DMS53 treated with DMSO at 0.1 percent for 48 hours (cell line): ENCODE data around the gene UBE2S.
"Not testable (repeated sequence)": the region's sequence is repeated elsewhere in the genome, so short reads cannot be mapped to it uniquely, and the experiment has no call there.

Source experiments
- DNase-seq: peaks from one replicate; lab custom pipeline; 2025; ENCODE audit not compliant: unreplicated experiment; lab: John Stamatoyannopoulos, UW

Gene UBE2S

GRCh38 chr19:55407550-55407799, at the start of gene UBE2S:
UBE2S (minus strand) TSS chr19:55407788; CDS start chr19:55407589, 199 bp downstream.
- DNase-seq = not testable (repeated sequence)

DNA sequence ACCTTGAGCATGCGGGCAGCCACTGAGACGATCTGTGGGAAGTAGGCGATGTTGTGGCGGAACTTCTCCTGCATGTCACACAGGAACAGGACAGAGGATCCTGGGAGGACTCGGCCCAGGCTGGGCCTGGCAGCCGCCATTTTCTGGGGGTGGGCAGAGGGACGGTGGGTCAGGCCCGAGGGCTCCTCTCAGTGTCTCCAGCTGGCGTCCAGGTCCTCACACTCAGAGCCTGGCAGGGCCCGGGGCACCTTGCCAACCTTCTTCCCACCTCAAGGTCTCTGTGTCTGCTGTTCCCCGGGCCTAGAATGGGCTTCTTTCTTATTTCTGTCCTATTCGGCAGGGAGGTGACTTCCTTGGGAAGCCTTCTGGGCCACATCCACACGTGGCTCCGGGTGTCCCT, 48.8 kb upstream of the UBE2S start:
- DNase-seq = no peak

DNA sequence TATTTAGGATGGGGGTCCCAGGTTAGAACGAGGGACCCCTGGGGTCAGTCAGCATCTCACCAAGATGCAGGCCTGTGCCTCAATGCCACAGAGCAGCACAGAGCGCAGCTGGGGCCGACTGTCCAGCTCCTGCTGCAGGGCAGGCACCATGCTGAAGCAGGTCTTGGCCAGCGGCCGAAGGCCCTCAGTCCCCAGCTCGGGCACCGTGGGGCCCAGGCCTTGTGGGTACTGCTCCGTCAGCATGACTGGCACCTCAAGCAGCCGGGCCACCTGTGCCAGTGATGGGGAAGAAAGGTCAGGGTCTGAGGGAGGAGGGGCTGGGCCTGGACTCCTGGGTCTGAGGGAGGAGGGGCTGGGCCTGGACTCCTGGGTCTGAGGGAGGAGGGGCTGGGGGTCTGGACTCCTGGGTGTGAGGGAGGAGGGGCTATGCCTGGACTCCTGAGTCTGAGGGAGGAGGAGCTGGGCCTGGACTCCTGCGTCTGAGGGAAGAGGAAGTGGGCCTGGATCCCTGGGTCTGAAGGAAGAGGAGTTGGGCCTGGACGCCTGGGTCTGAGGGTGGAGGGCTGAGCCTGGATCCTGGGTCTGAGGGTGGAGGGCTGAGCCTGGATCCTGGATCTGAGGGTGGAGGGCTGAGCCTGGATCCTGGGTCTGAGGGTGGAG, 48.1 kb upstream of the UBE2S start:
- no peak for DNase-seq

GRCh38 chr19:55454787-55455243, 47.2 kb upstream of the UBE2S start:
- DNase-seq = peak; percentile 43

GRCh38 chr19:55453511-55454260, 46.1 kb upstream of the UBE2S start:
- DNase-seq = no peak

GRCh38 chr19:55452749-55453346, 45.3 kb upstream of the UBE2S start:
- DNase-seq = peak; percentile 73

GRCh38 chr19:55451965-55452748, 44.6 kb upstream of the UBE2S start:
- DNase-seq = no peak

DNA sequence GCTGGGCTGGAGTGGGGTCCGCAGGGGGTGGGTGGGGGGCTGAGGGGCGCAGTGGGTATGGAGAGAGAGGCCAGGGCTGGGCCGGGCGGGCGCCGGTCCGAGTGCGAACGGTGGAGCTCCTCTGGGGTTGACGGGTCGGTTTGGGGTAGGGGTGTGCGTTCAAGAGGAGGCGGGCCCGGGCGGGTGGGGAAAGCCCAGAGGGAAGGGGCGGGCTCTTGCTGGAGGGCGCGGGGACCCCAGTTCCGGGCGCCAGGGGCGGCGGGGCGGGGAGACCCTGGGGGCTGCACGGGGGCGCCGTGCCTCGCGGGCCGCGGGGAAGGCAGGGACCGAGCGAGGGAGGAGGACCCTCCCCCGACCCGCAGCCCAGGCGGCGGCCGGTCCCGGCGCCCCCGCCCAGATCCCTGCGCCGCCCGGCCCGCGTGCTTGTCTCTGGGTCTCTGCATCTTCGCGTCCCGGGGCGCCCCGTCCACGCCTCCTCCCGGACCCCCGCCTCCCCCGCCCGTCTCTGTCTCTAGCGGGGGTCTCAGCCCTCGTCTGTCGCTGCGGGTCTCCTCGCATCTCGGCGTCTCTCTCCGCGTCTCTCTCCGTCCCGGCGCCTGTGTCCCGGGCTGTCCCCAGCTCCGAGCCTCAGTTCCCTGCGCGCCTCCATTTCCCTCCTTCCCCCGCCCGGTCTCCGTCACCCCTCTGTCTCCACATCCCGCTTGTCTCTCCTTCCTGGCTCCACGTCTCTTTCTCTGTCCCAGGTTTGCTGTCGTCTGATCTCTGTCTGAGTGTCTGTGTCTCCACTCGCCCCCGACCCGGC, 43.8 kb upstream of the UBE2S start:
- no peak for DNase-seq

DNA sequence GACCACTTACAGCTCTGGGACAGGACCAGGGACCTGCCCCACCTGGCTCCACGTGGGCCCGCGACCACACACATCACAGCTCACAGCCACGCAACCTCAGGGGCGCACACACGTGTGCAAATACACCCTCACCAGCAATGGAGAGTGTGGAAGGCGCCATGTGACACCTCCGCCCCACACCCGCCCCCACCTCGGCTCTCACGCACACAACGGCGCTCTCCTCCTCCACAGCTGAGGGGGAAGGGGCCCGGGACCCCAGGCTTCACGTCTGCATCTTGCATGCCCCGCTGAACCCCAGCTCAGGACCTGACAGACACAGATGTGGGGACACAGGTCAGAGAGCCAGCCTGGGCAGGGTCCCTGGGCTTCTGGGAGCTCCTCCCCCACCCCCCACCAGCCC, 41.9 kb upstream of the UBE2S start:
- no peak for DNase-seq

DNA sequence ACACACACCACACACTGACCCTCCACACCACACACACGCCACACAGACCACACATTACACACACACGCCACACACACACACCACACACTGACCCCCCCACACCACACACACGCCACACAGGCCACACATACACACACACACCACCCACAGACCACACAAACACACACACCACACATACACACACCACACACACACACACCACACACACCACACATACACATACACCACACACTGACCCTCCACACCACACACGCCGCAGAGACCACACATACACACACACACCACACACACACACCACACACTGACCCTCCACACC, 40.5 kb upstream of the UBE2S start:
- not testable (repeated sequence) for DNase-seq

DNA sequence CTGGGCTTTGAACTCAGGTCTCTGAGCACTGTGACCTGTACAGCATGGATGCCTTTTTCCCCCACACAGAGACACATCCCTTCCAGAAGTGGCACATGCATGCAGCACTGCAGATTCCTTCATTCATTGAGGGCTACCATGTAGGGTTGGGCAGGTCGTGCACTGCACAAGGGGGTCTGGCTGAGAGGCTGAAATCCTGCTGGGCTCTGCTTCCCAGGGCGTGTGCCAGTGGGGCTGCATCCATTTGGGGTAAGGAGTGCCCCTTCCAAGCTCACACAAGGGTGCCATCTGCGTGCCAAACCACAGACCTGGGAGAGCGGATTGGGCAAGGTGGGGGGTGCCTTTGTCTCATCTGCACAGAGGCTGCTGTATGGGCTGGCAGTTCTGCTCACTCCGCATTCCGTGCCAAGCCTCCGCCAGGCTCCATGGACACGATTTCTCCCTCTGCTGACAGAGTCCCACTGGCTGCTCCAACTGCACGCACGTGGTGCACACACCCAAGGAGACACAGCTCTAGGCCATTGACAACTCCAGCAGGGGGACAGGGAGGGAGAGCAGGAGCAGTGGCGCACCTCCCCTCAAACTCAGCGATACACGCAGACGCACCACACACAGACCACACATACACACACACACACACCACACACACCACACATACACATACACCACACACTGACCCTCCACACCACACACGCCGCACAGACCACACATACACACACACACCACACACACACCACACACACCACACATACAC, 40.0 kb upstream of the UBE2S start:
- DNase-seq = peak; percentile 47

GRCh38 chr19:55446060-55446459, 38.5 kb upstream of the UBE2S start:
- no peak for DNase-seq

DNA sequence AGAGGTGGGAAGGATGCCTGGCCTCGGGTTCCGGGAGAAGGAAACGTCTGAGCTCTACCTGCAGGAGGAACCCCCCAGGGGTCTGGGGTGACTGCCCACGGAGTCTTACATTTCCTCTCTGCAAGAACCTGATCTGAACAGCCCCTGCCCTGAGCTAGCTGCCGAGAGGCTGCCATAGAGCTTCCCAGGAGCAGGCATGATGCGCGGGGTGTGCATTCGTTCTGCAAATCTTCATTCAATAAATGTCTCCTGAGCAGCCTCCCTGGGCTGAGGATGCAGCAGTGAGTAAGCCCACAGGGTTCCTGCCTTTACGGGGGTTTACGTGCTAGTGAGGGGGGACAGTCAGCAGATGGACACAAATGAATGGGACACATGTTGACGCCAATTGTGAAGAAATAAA, 37.1 kb upstream of the UBE2S start:
- DNase-seq = no peak

- DNase-seq = no peak
These were observed 36.4 kb upstream of the UBE2S start for GRCh38 chr19:55443824-55444480.

DNA sequence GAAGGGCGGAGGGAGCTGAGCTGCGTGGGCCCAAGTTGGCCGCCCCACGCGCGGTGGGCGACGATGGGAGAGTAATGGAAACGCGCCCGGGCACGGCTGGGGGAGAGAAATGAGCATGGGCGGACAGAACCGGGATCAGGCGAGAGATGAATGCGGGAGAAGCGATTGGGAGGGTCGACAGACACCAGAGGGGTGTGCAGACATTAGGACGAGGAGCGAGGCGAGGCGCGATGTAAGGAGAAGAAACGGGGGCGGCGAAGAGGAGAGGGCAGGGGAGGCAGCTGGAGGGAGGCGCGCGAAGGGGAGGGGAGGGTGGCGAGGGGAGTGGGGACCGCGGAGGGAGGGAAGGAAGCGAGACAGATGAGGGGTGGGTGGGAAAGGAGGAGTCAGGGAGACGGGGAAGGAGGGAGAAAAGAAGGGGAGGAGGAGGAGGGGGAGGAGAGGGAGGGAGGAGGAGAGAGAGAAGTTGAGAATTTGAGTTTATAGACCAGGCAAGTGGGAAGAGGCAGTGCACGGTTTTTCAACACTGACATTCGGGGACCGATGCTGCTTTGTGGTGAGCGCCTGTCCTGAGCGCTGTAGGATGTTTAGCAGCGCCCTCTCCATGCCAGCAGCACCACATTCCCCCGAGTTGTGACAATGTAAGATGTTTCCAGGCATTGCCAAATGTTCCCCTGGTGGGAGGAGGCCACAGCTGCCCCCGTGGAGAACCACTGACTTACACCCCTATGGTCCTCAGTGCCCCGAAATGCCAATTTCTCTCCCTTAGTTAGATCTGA, 35.6 kb upstream of the UBE2S start, which contains the start of gene SHISA7:
TSS of gene SHISA7 (minus strand) at position 256 of the 779 bp plus-strand sequence. CDS start 437 bp downstream, outside the sequence.
- DNase-seq = no peak

DNA sequence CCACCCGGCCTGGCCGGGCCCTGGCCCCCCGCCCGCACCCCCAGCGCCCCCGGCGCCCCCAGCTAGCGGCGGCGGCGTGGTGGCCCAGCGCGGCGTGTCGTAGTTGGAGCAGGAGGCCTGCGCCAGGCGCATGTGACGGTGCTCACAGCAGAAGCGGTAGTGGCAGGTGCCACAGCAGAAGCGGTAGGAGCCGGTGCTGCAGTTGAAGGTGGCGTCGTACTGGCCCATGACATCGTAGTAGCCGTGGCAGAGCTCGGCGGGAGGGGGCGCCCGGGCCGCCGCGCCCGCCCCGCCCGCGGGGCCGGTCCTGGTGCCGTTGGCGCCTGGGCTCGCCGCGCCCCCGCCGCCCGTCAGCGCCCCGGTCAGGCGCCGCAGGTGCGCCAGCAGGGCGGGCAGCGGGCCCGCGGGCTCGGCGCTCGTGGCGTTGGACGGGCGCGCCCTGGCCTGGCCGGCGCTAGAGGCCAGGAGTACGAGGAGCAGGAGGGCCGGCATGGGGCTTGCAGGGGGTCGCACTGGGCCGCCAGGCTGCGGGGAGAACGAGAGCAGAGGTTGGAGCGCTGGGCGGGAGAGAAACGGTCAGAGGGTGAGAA, 34.9 kb upstream of the UBE2S start:
- DNase-seq = peak; percentile 39

- no peak for DNase-seq
These were observed 34.2 kb upstream of the UBE2S start for GRCh38 chr19:55441692-55442321.

- no peak for DNase-seq
These were observed 33.7 kb upstream of the UBE2S start for GRCh38 chr19:55441319-55441691.
